Measurements from ENCODE around the gene BORCS6.

BORCS6 gene

DNA sequence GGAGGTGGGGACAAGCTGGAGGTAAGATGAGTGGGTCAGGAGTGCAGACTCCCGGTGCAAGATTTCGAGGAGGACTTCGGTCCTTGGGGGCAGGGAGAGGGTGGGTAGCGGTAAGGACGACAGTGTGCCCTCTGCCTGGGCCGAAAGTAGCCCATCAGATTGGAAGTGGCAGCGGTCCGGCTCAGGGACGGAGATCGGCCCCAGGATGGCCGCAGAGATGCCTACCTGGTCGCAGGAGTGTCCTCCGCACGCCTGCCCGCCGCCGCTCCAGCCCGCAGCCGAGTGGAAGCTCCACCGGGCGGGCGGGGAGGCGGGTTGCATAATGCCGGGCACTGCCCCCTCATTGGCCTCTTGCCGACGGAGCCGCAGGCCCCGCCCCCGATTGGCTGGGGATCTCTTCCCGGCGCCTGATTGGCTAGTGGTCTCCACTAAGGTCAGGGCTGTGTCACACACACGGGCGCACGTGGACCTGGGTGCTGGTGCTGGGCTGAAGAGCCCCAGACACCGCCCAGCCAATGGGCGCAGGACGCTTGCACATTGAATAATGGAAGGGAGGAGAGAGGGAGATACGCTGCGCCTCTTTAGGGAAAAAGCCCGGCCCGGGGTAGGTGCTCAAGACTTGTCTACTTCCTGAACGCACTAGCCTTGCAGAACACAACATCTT is 37.7 kb downstream of the BORCS6 start, which contains the start of gene PER1:
TSS of gene PER1 (minus strand) at position 293 of the 664 bp plus-strand sequence. CDS start 1,698 bp downstream, outside the sequence.
- Histone ChIP-seq H3K27me3 (ENCODE audit: low read depth) (no peaks in the 10 kb centered on the region), H3K9me3 (no peaks in the 10 kb centered on the region), H3K36me3 (replicated peaks) (peaks cover 31% of the 10 kb centered on the region), H3K4me1 (peaks cover 44% of the 10 kb centered on the region), H3K4me3 (peak within 1 kb of the TSS; percentile 59)
- peak; percentile 90 to 99 for DNase-seq (ENCODE audit: low spot score in 2 of 2)
- in situ Hi-C loops (cut with MboI; ENCODE audit: low sequenced_read_pairs), result loop anchor here (25.0 kb wide), 1 partner anchor 915 kb away; the partner anchor contains the start of genes DVL2, GABARAP and PHF23

DNA sequence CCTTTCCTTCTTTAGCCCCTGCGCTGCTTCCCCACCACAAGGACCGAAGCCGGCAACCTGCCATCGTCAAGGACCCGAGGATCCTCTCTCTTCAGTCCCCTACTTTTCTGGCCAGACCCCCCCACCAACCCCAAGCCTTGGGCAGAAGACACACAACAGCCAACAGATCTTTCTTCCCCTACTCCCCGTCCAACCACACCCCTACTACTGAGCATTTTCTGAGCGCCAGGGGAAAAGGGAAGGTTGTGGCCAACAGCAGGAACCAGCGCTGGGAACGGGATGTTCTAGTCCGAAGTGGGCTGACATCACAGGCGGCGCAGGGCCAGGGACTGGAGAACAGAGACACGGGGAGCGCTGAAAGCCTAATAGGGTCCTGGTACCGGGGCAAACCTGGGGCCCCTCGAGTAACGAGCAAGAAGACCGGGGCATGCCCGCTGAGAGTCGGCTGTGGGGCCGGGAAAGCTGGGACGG is 38.3 kb downstream of the BORCS6 start:
- Histone ChIP-seq H3K27me3 (ENCODE audit: low read depth) (no peaks in the 10 kb centered on the region), H3K9me3 (no peaks in the 10 kb centered on the region), H3K4me1 (peaks cover 42% of the 10 kb centered on the region), H3K36me3 (replicated peaks) (peaks cover 36% of the 10 kb centered on the region), H3K4me3 (peak overlapping the region; percentile 59)
- in situ Hi-C loops (cut with MboI; ENCODE audit: low sequenced_read_pairs), result loop anchor here (25.0 kb wide), 1 partner anchor 914 kb away; the partner anchor contains the start of genes DVL2, GABARAP and PHF23
- peak in 1 of 2 experiments; percentile 56 for DNase-seq (ENCODE audit: low spot score in 2 of 2)

DNA sequence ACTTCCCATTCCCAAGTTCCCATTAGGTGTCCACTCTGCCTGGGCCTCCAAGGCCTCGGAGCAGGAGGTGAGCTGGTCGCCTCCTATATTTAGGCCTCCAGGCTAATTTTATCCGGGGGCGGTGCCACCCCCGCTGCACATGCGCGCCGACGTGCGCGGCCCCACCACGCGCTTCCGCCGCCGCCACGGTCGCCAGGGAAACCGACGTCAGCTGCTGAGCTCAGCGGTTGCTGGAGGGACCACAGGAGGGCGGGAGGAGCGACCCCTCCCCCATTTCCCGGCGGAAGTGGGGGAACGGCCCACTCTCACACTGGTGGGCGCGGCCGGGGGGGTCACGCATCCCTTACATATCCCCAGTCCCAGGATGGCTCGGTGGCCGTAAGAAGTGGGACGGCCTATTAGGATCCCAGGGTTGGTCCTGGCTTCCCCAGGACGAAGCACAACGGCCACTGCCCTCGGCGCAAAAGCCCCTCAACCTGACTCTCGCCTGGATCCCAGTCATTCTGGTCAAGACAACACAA is 38.8 kb downstream of the BORCS6 start:
- Histone ChIP-seq H3K4me1 (peaks cover 42% of the 10 kb centered on the region), H3K9me3 (no peaks in the 10 kb centered on the region), H3K36me3 (replicated peaks) (peaks cover 41% of the 10 kb centered on the region), H3K4me3 (peak overlapping the region; percentile 59), H3K27me3 (ENCODE audit: low read depth) (no peaks in the 10 kb centered on the region)
- in situ Hi-C loops (cut with MboI; ENCODE audit: low sequenced_read_pairs), result loop anchor here (25.0 kb wide), 1 partner anchor 914 kb away; the partner anchor contains the start of genes DVL2, GABARAP and PHF23
- peak in 1 of 2 experiments; percentile 84 for DNase-seq (ENCODE audit: low spot score in 2 of 2)

DNA sequence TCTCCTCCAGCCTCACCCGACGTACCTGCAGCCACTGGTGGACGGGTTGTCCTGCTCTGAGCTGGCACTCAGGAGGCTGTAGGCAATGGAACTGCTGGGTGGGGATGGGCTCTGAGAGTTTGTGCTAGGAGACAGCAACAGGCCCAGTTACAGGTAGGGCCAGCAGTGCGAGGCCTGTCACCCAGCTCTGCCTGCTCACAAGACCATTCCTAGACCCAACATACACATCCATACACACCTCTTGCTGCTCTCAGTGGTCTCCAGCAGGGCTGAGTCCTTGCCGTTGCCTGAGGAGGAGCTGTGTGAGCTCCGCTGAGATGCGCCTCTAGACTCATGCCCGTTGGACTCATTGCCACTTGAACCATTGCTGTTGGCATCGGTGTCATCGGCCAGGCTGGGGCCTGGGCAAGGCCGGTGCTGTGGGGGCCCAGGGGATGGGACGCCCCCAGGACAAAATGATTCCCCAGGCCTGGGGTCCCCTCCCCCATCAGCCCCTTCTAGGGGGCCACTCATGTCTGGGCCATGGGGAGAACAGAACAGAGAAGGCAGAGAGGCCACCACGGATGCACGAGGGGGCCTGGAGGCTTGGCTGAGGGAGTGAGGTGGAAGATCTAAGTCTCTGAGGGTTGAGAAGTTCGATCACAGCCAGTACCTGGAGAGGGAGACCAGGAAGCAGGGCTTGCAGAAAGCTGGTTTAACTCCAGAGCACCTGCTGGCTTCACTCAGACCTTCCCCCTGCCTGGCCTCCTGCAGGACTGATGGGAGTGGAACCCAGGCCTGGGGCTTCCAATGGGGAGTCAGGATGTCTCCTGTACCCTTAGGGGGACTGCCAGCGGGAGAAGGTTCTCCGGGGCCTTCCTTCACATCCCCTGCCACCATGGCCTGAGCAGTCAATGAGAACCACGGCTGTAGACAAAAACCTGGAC is 39.5 kb downstream of the BORCS6 start:
- H3K4me3 ChIP-seq, result peak overlapping the region; percentile 59
- in situ Hi-C loops (cut with MboI; ENCODE audit: low sequenced_read_pairs), result loop anchor here (25.0 kb wide), 1 partner anchor 913 kb away; the partner anchor contains the start of genes DVL2, GABARAP and PHF23
- H3K36me3 ChIP-seq (replicated peaks), result peaks cover 47% of the 10 kb centered on the region

DNA sequence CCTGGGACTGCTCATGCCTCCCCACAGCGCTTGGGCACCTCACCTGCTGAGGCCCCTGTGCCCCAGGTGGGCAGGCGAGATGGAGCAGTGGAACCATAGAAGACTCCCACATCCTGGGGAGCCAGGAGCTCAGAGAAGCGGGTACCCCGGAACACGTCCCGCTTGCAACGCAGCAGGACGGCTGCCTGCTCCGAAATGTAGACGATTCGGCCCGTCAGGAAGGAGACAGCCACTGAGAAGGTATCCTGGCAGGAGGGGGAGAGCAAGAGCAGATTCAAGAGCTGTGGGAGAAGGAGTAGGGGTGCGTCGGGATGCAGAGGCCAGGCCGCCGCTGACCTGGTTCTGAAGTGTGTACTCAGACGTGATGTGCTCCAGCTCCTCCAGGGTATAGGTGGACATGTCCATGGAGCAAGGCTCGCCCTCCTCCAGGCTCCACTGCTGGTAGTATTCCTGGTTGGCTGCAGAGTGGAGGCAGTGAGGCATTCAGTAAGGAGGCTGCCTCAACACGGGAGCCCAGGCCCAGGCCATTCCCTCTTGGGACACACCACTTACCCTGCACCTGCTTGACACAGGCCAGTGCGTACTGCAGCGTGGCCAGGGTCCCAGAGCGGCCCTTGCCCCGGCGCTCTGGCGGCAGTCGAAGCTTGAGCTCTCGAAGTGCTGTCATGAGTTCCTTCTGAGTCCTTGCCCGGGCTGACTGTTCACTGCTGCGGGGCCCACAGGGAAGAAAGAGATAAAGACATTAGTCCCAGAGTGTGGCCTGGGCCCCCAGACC is 40.4 kb downstream of the BORCS6 start:
- Histone ChIP-seq H3K4me3 (no peak overlapping the region), H3K9me3 (no peaks in the 10 kb centered on the region), H3K36me3 (replicated peaks) (peaks cover 48% of the 10 kb centered on the region), H3K27me3 (ENCODE audit: low read depth) (no peaks in the 10 kb centered on the region), H3K4me1 (peaks cover 29% of the 10 kb centered on the region)
- in situ Hi-C loops (cut with MboI; ENCODE audit: low sequenced_read_pairs), result loop anchor here (25.0 kb wide), 1 partner anchor 912 kb away; the partner anchor contains the start of genes DVL2, GABARAP and PHF23
- no peak for DNase-seq (ENCODE audit: low spot score in 2 of 2)

More for the DNA sequence above, 39.5 kb downstream of the BORCS6 start:
- no peak for DNase-seq (ENCODE audit: low spot score in 2 of 2)
- peaks cover 35% of the 10 kb centered on the region for H3K4me1 ChIP-seq
- no peaks in the 10 kb centered on the region for H3K27me3 ChIP-seq (ENCODE audit: low read depth)
- no peaks in the 10 kb centered on the region for H3K9me3 ChIP-seq

DNA sequence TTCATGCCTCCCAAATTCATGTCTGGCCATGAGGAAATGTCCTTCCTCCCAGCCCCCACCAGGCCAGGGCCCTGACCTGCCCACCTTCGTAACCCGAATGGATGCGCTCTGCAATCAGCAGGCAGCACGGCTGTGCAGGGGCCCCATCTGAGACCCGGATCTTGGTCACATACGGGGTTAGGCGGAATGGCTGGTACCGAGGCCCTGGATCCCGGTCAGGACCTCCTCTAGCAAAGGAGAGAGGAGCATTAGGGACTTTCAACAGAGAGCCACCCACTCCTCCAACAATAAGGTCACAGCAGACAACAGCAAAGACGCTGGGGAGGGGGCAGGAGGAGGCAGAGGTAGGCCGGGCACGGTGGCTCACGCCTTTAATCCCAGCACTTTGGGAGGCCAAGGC is 41.4 kb downstream of the BORCS6 start:
- H3K36me3 ChIP-seq (replicated peaks), result peaks cover 57% of the 10 kb centered on the region
- H3K9me3 ChIP-seq, result no peaks in the 10 kb centered on the region
- no peaks in the 10 kb centered on the region for H3K27me3 ChIP-seq (ENCODE audit: low read depth)
- DNase-seq (ENCODE audit: low spot score in 2 of 2), result no peak
- peaks cover 18% of the 10 kb centered on the region for H3K4me1 ChIP-seq
- in situ Hi-C loops (cut with MboI; ENCODE audit: low sequenced_read_pairs), result no loop called here
- no peak overlapping the region for H3K4me3 ChIP-seq

DNA sequence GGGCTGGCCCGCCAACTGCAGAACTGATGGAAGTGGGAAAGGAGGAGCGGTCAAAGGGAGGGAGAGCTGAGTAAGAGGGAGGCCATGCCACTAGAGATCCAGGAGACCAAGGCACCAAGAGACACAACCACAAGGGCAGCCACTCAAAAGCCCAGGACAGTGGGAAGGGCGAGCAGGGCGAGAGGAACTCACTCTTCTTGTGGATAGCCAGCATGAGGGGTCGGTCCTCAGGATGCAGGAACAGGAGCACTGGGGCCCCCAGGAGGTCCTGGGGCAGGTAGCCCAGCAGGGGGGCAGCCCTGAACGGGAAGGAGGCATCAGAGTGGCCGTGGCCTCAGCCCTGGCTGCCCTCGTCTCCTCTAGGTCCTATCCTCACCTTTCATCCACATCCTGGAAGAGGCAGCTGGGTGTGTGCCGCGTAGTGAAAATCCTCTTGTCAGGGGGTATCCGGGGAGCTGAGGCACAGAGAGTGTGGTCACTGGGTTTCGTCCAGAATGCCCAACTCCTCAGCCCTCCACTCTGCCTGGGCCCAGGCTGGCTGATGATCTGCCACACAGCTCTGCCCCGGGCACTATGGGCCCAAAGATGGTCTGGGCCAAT is 42.1 kb downstream of the BORCS6 start:
- in situ Hi-C loops (cut with MboI; ENCODE audit: low sequenced_read_pairs), result no loop called here
- Histone ChIP-seq H3K9me3 (no peaks in the 10 kb centered on the region), H3K4me1 (peaks cover 12% of the 10 kb centered on the region), H3K36me3 (replicated peaks) (peaks cover 57% of the 10 kb centered on the region), H3K27me3 (ENCODE audit: low read depth) (no peaks in the 10 kb centered on the region), H3K4me3 (no peak overlapping the region)
- DNase-seq (ENCODE audit: low spot score in 2 of 2), result no peak

DNA sequence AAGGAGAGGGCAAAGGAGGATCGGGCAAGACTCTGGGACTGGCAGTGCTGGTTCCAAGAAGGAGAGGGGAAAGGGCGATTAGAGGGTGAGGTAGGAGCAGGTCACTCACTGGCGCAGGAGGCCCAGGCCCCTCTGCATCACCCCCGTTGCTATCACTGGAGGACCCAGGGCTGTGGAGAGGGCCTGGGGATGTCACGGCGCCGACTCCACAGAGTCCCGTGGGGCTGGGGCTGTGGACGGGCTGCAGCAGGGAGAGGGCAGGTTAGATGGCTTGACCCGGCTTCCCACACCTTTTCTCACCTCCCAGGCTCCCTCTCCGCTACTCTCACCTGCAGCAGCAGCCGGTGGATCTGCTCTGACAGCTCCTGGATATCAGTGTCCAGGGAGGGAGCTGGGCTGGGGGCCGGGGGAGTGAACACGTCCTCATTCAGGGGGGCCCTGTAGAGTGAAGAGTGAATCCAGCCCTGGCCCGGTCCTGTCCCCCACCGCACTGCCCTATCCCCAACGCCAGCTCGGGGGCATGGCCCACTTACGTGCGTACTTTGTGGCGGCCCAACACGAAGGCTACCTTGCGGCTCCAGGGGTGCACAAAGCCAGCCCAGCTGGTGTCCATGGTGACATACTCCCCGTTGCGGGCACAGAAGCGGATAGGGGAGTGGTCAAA is 42.7 kb downstream of the BORCS6 start:
- no peaks in the 10 kb centered on the region for H3K9me3 ChIP-seq
- in situ Hi-C loops (cut with MboI; ENCODE audit: low sequenced_read_pairs), result no loop called here
- DNase-seq (ENCODE audit: low spot score in 2 of 2), result no peak
- H3K4me3 ChIP-seq, result no peak overlapping the region
- H3K27me3 ChIP-seq (ENCODE audit: low read depth), result no peaks in the 10 kb centered on the region
- H3K4me1 ChIP-seq, result peaks cover 6% of the 10 kb centered on the region
- peaks cover 63% of the 10 kb centered on the region for H3K36me3 ChIP-seq (replicated peaks)

DNA sequence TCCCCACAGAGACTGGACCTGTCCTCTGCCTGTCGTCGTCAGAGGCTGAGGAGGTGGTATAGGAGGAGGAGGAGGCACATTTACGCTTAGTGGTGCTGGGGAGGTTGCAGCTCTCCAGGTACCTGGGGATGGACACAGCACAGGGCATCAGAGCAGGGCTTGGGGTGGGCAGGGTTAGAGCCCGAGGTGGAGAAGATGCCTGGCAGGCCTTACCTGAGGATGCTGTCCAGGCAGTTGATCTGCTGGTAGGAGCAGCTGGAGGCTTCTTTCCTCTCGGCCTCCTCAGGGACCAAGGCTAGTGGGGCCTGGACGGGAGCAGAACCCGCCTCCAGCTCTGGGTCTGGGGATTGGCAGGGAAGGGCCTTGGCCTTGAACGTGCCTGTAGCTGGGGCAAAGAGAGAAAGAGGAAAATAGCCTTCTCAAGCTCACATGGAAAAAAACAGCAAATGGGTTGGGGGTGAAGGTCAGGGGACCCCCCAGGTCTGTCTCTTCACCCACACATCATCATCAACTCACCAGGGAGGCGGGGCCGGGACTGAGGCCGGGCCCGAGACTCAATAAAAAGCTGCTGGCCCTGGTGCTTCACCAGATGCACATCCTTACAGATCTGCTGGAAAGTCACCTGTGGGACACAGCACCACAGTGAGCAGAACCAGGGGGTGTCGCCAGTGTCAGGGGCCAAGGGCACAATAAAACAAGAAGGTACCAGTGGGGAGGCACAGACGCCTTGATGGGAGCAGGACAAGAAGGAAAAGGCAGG is 43.4 kb downstream of the BORCS6 start:
- peaks cover 67% of the 10 kb centered on the region for H3K36me3 ChIP-seq (replicated peaks)
- DNase-seq (ENCODE audit: low spot score in 2 of 2), result no peak
- H3K4me3 ChIP-seq, result no peak overlapping the region
- H3K4me1 ChIP-seq, result peaks cover 6% of the 10 kb centered on the region
- H3K27me3 ChIP-seq (ENCODE audit: low read depth), result no peaks in the 10 kb centered on the region
- H3K9me3 ChIP-seq, result no peaks in the 10 kb centered on the region
- in situ Hi-C loops (cut with MboI; ENCODE audit: low sequenced_read_pairs), result no loop called here

DNA sequence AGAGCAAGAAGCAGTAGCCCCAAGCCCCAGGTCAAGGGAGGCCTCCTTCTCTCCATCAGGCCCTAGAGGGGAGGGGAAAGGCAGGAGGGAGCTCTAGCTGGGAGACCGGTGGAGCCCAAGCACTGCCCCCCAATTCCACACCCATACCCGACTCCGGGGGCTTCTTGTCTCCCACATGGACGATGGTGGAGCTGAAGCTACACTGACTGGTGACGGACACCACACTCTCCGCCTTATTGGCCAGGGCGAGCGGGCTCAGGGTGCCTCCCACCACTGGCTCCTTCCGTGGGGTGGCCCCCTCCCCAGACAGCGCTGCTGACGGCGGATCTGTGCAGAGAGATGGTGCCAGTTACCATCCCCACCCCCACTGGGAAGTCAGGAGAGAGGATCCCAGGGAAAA is 44.2 kb downstream of the BORCS6 start:
- DNase-seq (ENCODE audit: low spot score in 2 of 2), result no peak
- no peaks in the 10 kb centered on the region for H3K27me3 ChIP-seq (ENCODE audit: low read depth)
- in situ Hi-C loops (cut with MboI; ENCODE audit: low sequenced_read_pairs), result no loop called here
- peaks cover 1% of the 10 kb centered on the region; the same call in 1 of the 2 replicates for H3K4me1 ChIP-seq
- H3K9me3 ChIP-seq, result no peaks in the 10 kb centered on the region
- H3K4me3 ChIP-seq, result no peak overlapping the region
- H3K36me3 ChIP-seq (replicated peaks), result peaks cover 72% of the 10 kb centered on the region

DNA sequence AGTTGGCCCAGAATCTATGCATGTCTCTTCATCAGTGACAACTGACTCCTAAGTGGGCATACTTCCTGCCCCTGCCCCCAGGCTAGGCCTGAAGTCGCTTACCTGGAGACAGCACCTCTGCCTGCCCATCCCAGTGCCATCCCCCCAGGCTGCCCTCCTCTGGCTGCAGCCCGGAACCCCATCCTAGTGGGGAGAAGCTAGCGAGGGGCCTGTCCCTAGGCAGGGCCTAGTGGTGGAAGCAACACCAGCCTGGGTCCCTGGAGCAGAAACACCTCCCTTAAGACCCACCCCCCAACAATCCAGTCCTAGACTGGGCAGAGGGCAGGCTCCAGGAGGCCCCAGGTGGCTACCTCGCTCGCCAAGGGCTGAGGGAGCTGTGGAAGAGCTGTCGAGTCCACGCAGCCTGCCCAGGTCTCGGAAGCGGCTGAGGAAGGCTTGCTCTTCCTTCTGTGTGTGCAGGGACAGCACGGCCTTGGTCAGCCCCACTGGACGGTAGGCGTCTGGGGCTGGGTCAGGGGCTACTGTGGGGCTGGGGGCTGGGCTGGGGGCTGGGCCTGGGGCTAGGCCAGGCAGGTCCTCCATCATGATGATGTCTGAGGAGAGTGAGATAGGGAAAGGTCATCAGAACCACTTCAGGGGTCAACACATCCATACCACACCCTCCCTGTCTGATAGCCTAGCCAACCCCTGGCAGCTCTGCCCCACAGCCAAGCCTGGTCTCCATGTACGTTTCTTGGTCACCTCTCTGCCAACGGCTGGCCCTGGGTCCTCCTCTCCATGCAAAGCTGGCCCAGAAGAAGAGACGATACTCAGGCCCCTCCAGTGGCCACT is 45.4 kb downstream of the BORCS6 start:
- in situ Hi-C loops (cut with MboI; ENCODE audit: low sequenced_read_pairs), result no loop called here
- Histone ChIP-seq H3K9me3 (no peaks in the 10 kb centered on the region), H3K4me3 (no peak overlapping the region), H3K4me1 (no peaks in the 10 kb centered on the region), H3K27me3 (ENCODE audit: low read depth) (no peaks in the 10 kb centered on the region), H3K36me3 (replicated peaks) (peaks cover 73% of the 10 kb centered on the region)
- no peak for DNase-seq (ENCODE audit: low spot score in 2 of 2)
